ENCODE results near the gene OGDH.
"Not testable (repeated sequence)": the region's sequence is repeated elsewhere in the genome, so short reads cannot be mapped to it uniquely, and the experiment has no call there.

OGDH gene

DNA sequence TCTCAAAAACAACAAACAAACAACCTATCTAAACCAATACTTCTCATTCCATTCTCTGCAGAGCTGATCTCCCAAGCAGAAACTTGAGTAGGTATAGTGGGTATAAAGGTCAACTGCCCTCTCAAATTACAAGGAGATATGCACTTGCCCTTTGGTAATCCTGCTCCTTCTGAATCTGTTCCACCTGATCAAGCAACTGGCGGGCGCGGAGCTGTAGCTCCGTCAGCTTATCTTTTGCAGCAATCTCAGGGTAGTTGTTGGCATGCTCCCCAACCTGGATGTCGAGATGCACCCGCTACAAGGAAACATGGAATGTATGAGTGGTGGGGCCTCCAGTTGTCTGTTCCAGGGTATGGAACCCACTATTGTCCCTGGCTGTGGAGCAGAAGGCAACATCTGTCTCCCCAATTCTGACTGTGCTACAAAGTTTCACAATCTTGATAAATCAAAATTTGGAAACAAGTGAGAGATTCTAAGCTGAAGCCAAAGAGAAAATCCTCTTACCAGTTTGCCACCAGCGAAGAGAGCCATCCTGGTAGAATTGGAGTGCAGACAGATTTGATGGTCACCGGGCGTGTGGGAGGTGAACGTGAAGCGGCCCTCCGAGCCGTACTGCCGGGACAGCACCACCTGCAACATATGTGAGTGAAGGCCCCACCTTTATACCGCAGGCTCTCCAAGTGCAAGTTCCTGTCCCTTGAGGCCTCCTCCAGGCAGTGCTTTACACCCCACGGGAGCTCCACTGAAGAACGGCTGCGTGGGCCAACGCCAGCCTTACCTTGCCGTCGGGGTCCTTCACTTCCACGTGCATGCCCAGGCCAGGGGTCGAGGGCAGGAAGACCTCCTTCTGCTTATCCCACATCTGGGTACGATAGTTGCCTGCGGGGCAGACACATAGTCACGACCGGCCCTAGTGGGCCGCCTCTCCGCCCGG lies 25.2 kb upstream of the OGDH start:
- DNase-seq (ENCODE audit: low read depth): no peak

DNA sequence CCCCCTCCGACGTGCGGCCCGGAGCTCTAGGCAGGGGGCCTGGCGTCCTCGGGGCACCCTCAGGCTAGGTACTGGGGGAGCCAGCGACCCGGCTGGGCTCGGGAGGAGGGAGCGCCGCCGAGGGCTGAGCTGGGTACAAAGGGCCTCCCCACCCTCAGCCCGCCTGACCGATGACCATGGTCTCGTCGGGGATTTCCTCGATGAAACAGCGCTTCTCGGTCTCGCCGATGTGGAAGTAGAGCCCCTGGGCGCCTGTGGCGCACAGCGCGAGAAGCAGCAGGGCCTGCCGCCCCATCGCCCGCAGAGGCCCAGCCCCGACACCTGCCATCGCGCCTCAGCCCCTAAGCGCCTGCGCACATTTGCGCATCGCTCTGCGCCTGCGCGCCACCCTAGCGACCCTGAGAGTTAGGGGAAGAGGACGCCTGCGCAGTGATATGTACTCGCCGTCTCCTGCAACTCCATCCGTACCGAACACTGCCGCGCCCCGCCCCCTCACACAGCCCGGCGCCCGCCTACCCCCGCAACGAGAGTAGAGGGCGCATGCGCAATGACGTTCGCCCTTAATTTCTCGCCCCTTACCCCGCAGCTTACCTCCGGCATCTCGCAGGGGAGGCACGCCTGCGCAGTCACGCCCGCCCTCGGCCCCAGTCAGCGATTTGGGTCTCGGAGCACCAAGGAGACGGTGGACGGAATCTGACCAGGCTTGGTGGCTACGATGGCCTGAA lies 24.4 kb upstream of the OGDH start, which contains the start of gene TMED4:
Gene TMED4 (minus strand): TSS at position 353 of the 725 bp plus-strand sequence. CDS start 25 bp downstream, at position 328.
- peak; percentile 99 for DNase-seq (ENCODE audit: low read depth)

DNA sequence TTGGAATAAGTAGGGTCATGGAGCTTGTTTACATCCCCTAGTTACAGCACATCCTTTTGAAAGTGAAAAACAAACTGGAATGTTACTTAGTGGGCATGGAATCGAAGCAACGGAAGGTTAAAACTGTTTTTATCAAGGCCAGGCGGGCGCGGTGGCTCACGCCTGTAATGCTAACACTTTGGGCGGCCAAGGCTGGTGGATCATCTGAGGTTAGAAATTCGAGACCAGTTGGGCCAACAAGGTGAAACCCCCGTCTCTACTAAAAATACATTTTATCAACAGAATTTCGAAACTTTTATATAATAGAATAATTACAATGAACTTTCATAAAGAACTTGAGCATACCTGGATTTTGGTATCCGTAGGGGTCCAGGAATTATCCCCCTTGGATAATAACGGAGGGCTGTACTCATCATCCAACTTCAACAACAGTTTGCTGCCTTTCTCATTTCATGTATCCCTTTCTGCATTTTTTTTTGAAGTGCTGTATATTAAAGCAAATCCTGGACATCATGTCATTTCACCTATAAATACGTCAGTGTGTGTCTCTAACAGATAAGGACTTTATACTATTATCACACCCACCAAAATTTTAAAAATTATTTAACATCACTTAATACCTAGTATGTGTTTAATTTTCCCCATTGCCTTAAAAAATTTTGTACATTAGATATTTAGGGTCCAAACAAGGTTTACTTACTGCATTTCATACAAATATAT lies 23.1 kb upstream of the OGDH start:
- no peak for DNase-seq (ENCODE audit: low read depth)

DNA sequence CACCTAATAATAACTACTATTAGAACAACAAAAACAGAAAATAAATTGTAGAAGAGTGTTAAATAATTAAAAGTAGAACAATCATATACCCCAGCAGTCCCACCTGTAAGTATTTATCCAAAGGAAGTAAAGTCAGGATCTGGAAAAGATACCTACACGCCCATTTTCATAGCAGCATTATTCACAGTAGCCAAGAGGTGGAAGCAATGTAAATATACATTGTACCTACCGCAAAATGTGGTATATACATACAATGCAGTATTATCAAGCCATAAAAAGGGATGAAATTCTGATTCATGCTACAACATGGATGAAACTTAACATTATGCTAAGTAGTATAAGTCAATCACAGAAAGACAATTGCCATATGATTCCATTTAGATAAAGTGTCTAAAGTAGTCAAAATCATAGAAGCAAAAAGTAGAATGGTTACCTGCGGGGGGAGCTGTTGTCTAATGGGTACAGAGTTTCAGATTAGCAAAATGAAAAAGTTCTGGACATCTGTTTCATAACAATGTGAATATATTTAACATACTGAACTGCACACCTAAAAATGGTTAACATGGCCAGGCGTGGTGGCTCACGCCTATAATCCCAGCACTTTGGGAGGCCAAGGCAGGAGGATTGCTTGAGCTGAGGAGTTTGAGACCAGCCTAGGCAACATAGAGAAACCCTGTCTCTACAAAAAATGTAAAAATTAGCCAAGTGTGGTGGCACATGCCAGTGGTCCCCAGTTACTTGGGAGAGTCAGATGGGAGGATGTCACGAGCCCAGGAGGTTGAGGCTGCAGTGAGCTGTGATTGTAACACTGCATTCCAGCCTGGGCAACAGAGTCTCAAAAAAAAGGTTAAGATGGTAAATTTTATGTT lies 18.4 kb upstream of the OGDH start:
- DNase-seq (ENCODE audit: low read depth): no peak

- no peak for DNase-seq (ENCODE audit: low read depth)
These were observed 15.5 kb upstream of the OGDH start for GRCh38 chr7:44590910-44591309.

- DNase-seq (ENCODE audit: low read depth): no peak
These were observed 10.3 kb upstream of the OGDH start for GRCh38 chr7:44595934-44596635.

DNA sequence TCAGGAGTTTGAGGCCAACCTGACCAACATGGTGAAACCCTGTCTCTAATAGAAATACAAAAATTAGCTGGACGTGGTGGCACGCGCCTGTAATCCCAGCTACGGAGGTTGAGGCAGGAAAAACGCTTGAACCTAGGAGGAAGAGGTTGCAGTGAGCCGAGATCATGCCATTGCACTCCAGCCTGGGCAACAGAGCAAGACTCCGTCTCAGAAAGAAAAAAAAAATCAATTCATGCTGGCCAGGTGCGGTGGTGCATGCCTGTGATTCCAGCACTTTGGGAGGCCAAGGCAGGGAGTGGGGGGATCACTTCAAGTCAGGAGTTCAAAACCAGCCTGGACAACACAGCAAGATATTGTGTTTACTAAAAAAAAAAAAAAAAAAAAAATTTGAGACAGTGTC lies 9.2 kb upstream of the OGDH start:
- not testable (repeated sequence) for DNase-seq (ENCODE audit: low read depth)

- no peak for DNase-seq (ENCODE audit: low read depth)
These were observed 7.2 kb upstream of the OGDH start for GRCh38 chr7:44599222-44599621.

DNA sequence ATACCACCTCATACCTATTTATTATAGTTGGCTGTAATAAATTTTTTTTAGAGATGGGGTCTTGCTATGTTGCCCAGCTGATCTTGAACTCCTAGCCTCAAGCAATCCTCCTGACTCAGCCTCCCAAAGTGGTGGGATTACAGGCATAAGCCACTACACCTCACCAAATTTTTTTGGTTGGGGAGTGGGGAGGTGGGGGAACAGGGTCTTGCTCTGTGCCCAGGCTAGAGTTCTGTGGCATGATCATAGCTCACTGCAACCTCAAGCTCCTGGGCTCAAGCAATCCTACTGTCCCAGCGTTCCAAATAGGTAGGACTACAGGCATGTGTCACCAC lies 3.9 kb upstream of the OGDH start:
- no peak for DNase-seq (ENCODE audit: low read depth)

DNA sequence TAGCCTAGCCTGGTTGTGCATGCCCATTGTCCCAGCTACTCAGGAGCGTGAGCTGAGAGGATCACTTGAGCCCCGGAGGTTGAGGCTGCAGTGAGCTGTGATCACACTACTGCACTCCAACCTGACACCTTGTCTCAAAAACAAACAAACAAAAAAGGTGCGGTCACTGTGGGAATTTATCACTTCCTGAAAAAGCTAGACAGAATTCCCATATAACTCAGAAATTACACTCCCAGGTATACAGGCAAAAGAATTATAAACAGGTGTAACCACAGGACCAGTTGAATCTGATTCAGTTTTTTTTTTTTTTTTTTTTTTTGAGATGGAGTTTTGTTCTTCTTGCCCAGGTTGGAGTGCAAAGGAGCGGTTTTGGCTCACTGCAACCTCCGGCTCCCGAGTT lies 3.2 kb upstream of the OGDH start:
- no peak for DNase-seq (ENCODE audit: low read depth)

DNA sequence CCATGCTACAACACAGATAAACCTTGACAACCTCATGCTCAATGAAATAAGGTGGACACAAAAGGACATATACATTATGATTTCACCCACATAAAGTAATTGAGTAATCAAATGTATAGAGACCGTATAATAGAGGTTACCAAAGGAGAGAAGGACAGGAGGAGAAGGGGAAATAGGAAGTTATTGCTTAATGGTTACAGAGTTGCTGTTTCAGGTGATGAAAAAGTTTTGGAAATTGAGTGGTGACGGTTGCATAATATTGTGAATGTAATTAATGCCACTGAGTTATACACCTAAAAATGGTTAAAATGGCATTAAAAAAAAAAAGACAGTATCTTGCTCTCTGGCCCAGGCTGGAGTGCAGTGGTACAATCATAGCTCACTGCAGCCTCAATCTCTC lies 1.5 kb upstream of the OGDH start:
- DNase-seq (ENCODE audit: low read depth): no peak

DNA sequence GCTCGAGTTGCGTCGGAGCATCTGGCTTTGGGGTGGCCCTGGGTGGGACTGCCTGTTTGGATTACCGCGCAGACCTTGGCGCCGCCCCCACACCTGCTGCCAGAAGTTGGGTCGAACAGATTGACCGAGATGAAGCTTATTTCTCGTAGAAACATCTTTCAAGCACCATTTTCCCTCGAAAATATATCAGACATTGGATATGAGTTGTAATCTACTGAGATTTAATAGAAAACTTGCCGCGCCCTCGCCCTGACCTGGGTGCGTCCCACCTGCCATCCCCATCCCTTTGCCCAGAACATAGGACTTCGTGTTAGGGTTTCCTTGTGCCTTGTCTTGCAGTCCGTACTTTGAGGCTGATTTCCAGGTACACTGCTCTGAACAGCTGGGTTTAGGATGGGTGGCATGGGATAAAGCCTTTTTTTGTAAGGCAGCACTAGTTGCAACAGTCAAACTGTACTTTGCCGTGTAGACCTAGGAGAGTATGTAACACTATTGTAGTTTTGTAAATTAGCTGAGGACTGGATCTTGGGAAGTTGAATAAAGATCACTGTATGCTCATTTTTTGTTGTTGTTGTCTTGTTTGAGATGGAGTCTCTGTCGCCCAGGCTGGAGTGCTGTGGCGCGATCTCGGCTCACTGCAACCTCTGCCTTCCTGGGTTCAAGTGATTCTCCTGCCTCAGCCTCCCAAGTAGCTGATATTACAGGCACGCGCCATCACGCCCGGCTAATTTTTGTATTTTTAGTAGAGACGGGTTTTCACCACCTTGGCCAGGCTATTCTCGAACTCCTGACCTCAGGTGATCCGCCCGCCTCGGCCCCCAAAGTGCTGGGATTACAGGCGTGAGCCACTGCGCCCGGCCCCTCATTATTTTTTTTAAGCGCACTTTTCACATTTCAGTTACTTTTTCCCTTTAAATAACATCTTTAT lies 978 bp downstream of the OGDH start:
- DNase-seq (ENCODE audit: low read depth): no peak

- no peak for DNase-seq (ENCODE audit: low read depth)
These were observed 2.7 kb downstream of the OGDH start for GRCh38 chr7:44608916-44609648.

GRCh38 chr7:44609829-44610228 lies 3.4 kb downstream of the OGDH start:
- no peak for DNase-seq (ENCODE audit: low read depth)

- DNase-seq (ENCODE audit: low read depth): no peak
These were observed 8.8 kb downstream of the OGDH start for GRCh38 chr7:44615149-44615611.

GRCh38 chr7:44615793-44616192 lies 9.4 kb downstream of the OGDH start:
- DNase-seq (ENCODE audit: low read depth): no peak

DNA sequence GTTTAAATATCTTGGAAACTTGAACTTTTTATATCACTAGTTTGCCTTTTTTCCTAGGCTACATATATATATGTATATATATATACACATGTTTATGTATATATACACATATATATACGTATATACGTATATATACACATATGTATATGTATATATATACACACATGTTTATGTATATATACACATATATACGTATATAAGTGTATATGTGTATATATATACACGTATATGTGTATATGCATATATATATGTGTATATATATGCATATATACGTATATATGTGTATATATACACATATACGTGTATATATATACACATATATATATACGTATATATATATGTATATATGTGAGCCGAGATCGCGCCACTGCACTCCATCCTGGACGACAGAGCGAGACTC lies 10.1 kb downstream of the OGDH start:
- no peak for DNase-seq (ENCODE audit: low read depth)

GRCh38 chr7:44617225-44617890 lies 10.9 kb downstream of the OGDH start:
- DNase-seq (ENCODE audit: low read depth): no peak

- no peak for DNase-seq (ENCODE audit: low read depth)
These were observed 11.6 kb downstream of the OGDH start for GRCh38 chr7:44618045-44618444.

Data from stimulated activated CD8-positive, alpha-beta memory T cell treated with anti-CD3 and anti-CD28 coated beads, Interleukin-15, amount 100 ng/mL, for 1 hour (primary cell).